Stomach (tissue), 9 donors: ENCODE data around the gene MS4A6A. TPM values are rescaled to one million over a fixed set of nuclear protein-coding genes. Genes with fewer than 3 reads are reported as not detected.
A peak's percentile ranks its signal among the peaks of the same experiment; 100 is the strongest.
"Not testable (repeated sequence)": the region's sequence is repeated elsewhere in the genome, so short reads cannot be mapped to it uniquely, and the experiment has no call there.

Experiments used
- DNase-seq, 2 donors: peaks; one replicate each; pipeline versions ENCODE4 v3.0.0 to v3.0.0-alpha.2; 2013 to 2019
- H3K27ac ChIP-seq, 5 donors: fragments of 200-600 bp in 4 of 5; sonication (generic) in 4 of 5; one replicate each; pipeline ENCODE4 v1.5.1; 2013 to 2019; ENCODE audit warnings: mild to moderate bottlenecking in 1 of 5, moderate library complexity in 1 of 5
- H3K27me3 ChIP-seq, 3 donors: fragments of 200-600 bp; sonication (generic); one replicate each; pipeline ENCODE4 v1.5.1; 2017 to 2019; ENCODE audit warnings: mixed run types in 1 of 3
- H3K36me3 ChIP-seq, 4 donors: fragments of 200-600 bp; sonication (generic); 1 replicate in 3 of 4; 2 replicates in 1 of 4; pipeline ENCODE4 v1.5.1; 2016 to 2019
- H3K4me1 ChIP-seq, 4 donors: fragments of 200-600 bp; sonication (generic); one replicate each; pipeline ENCODE4 v1.5.1; 2016 to 2019
- H3K4me3 ChIP-seq, 4 donors: fragments of 200-600 bp; sonication (generic) in 3 of 4; one replicate each; pipeline ENCODE4 v1.5.1; 2016 to 2019; ENCODE audit warnings: mild to moderate bottlenecking in 1 of 4
- H3K9me3 ChIP-seq, 4 donors: fragments of 200-600 bp; sonication (generic); one replicate each; pipeline ENCODE4 v1.5.1; 2016 to 2019
- CTCF ChIP-seq, 7 experiments: fragments of 450-650 bp in 4 of 7; fragments of 200-600 bp in 3 of 7; sonication (generic) in 3 of 7; IDR thresholded peaks; one replicate each; pipeline ENCODE4 v1.5.1; 2016 to 2019; ENCODE audit warnings: antibody characterized with exemption in 7 of 7, control low read depth in 2 of 7, mild to moderate bottlenecking in 1 of 7
- EP300 ChIP-seq: sonication (generic); formaldehyde crosslinking; IDR thresholded peaks from one replicate; pipeline ENCODE4 v1.6.1; 2017; ENCODE audit warnings: antibody characterized with exemption
- POLR2A ChIP-seq, 4 donors: fragments of 450-650 bp; IDR thresholded peaks; one replicate each; pipeline ENCODE4 v1.6.1; 2016; ENCODE audit warnings: antibody characterized with exemption in 4 of 4, control low read depth in 2 of 4, mild to moderate bottlenecking in 1 of 4, moderate library complexity in 1 of 4
- POLR2AphosphoS5 ChIP-seq, 3 donors: sonication (generic); formaldehyde crosslinking; IDR thresholded peaks; one replicate each; pipeline ENCODE4 v1.6.1; 2016; ENCODE audit warnings: antibody characterized with exemption in 3 of 3
- WGBS, 5 donors: extraction: QIAGEN DNeasy Blood & Tissue Kit in 3 of 5; methylation state at CpG; one replicate each; pipeline versions ENCODE4 v1.1.5 to v1.1.7; 2013 to 2018; 5-methylcytosine and 5-hydroxymethylcytosine counted together
- intact Hi-C: fragments of 100-400 bp; cut with DNase I; formaldehyde crosslinking; loops from one replicate; pipeline ENCODE4 v1.15.1; 2023; ENCODE audit warnings: low total_unique reads
- polyA plus RNA-seq, 3 donors: library from polyadenylated mRNA; stranded (reverse); fragments of 200-250 nt; gene quantifications; one replicate each; pipeline ENCODE4 v1.2.3, GENCODE V29; 2013
- total RNA-seq, 5 donors: library from RNA; depleted of rRNA; stranded (reverse); fragments of >200 nt; gene quantifications; one replicate each; pipeline versions ENCODE4 v1.1.0 to v1.2.3, GENCODE V29; 2014 to 2016
- donor health status: healthy with polysubstance abuse.
- donor health status: Bipolar disorder and iron deficiency.
- donor health status: healthy.

Gene MS4A6A
- total and polyA plus RNA-seq, 8 donors, result 6.7 to 97.4 (median 34.9) TPM

- H3K4me3 ChIP-seq, H3K27me3 ChIP-seq, H3K36me3 ChIP-seq, DNase-seq, intact Hi-C loops, H3K9me3 ChIP-seq, H3K4me1 ChIP-seq: not testable (repeated sequence)
- H3K27ac ChIP-seq, result peak overlapping the region in 1 of 5 donors; percentile 26
- 43 to 57% (median 50%) methylated on average over 2 of the region's 2 CpGs for WGBS, 5 donors
Measured at GRCh38 chr11:60185512-60185827, 2.6 kb upstream of the MS4A6A start.

GRCh38 chr11:60184824-60185511 is 2.1 kb upstream of the MS4A6A start:
- no peak overlapping the region for H3K27ac ChIP-seq
- no peaks in the 10 kb centered on the region for H3K4me1 ChIP-seq
- intact Hi-C loops, result no loop called here
- no peaks in the 10 kb centered on the region for H3K27me3 ChIP-seq
- peak in 1 of 2 donors; percentile 29 for DNase-seq
- H3K4me3 ChIP-seq, result no peak overlapping the region
- TF ChIP-seq EP300 (no peak), CTCF (IDR thresholded peaks at IDR 0.05) (no peak), POLR2A (IDR thresholded peaks at IDR 0.05) (no peak), POLR2AphosphoS5 (IDR thresholded peaks at IDR 0.05) (no peak)
- no peaks in the 10 kb centered on the region for H3K9me3 ChIP-seq
- H3K36me3 ChIP-seq, result no peaks in the 10 kb centered on the region
- 38 to 80% (median 65%) methylated on average over 1 of the region's 1 CpG for WGBS, 5 donors

GRCh38 chr11:60183591-60184205 is 815 bp upstream of the MS4A6A start:
- 46 to 87% (median 79%) methylated on average over 2 of the region's 2 CpGs for WGBS, 5 donors
- Histone ChIP-seq H3K4me3 (no peak overlapping the region), H3K9me3 (no peaks in the 10 kb centered on the region), H3K27me3 (no peaks in the 10 kb centered on the region), H3K4me1 (no peaks in the 10 kb centered on the region), H3K36me3 (no peaks in the 10 kb centered on the region), H3K27ac (peak overlapping the region in 2 of 5 donors; percentile 49 to 68)
- DNase-seq, result no peak
- TF ChIP-seq POLR2AphosphoS5 (IDR thresholded peaks at IDR 0.05) (no peak), EP300 (no peak), CTCF (IDR thresholded peaks at IDR 0.05) (no peak), POLR2A (IDR thresholded peaks at IDR 0.05) (no peak)
- intact Hi-C loops, result no loop called here

GRCh38 chr11:60175860-60176275 is 7.0 kb downstream of the MS4A6A start:
- H3K4me3 ChIP-seq, result no peak overlapping the region
- H3K4me1 ChIP-seq, result no peaks in the 10 kb centered on the region
- no peak overlapping the region for H3K27ac ChIP-seq
- 82 to 94% (median 84%) methylated on average over 5 of the region's 5 CpGs for WGBS, 5 donors
- TF ChIP-seq POLR2A (IDR thresholded peaks at IDR 0.05), result no peak
- TF ChIP-seq EP300, result no peak
- TF ChIP-seq CTCF (IDR thresholded peaks at IDR 0.05), result no peak
- no peak for TF ChIP-seq POLR2AphosphoS5 (IDR thresholded peaks at IDR 0.05)
- intact Hi-C loops, result no loop called here
- no peak for DNase-seq
- H3K27me3 ChIP-seq, result no peaks in the 10 kb centered on the region
- no peaks in the 10 kb centered on the region for H3K36me3 ChIP-seq
- H3K9me3 ChIP-seq, result no peaks in the 10 kb centered on the region

GRCh38 chr11:60172011-60172410 is 10.9 kb downstream of the MS4A6A start:
- no peaks in the 10 kb centered on the region for H3K36me3 ChIP-seq
- peaks cover 0 to 11% (median 4%) of the 10 kb centered on the region in 4 donors for H3K9me3 ChIP-seq
- no peak overlapping the region for H3K4me3 ChIP-seq
- no peak overlapping the region for H3K27ac ChIP-seq
- TF ChIP-seq POLR2A (IDR thresholded peaks at IDR 0.05) (no peak), POLR2AphosphoS5 (IDR thresholded peaks at IDR 0.05) (no peak), EP300 (no peak), CTCF (IDR thresholded peaks at IDR 0.05) (no peak)
- intact Hi-C loops, result no loop called here
- no peaks in the 10 kb centered on the region for H3K27me3 ChIP-seq
- no peaks in the 10 kb centered on the region for H3K4me1 ChIP-seq
- no peak for DNase-seq
